CD4-positive, alpha-beta memory T cell (primary cell): Measurements from ENCODE around the gene MRGPRF. TPM values are rescaled to one million over a fixed set of nuclear protein-coding genes. Genes with fewer than 3 reads are reported as not detected.
"Not testable (repeated sequence)": the region's sequence is repeated elsewhere in the genome, so short reads cannot be mapped to it uniquely, and the experiment has no call there.

Experiments used
- CTCF ChIA-PET: fragments of 350-600 bp; sonication (Branson Sonifier 250); formaldehyde crosslinking; loops from one replicate; lab custom pipeline; 2021; ENCODE audit warnings: inconsistent platforms; ENCODE audit not compliant: partially characterized antibody; lab: Charles Lee
- POLR2A ChIA-PET: fragments of 350-600 bp; sonication (Branson Sonifier 250); formaldehyde crosslinking; loops from one replicate; lab custom pipeline; 2021; ENCODE audit not compliant: partially characterized antibody; lab: Charles Lee
- DNase-seq, 5 donors: peaks; one replicate each; pipeline versions ENCODE4 v3.0.0 to v3.0.0-alpha.2; 2020 to 2022; ENCODE audit warnings: mixed read lengths in 1 of 5
- H3K27ac ChIP-seq: one replicate; pipeline ENCODE4 v1.7.0; 2013; ENCODE audit warnings: low read depth, low read length
- H3K27me3 ChIP-seq: 2 replicates; pipeline ENCODE4 v1.7.0; 2013; ENCODE audit warnings: mild to moderate bottlenecking, low read length, moderate library complexity; ENCODE audit not compliant: insufficient read depth
- H3K36me3 ChIP-seq: 2 replicates; pipeline ENCODE4 v1.7.0; 2013; ENCODE audit warnings: mild to moderate bottlenecking, low read length, moderate library complexity; ENCODE audit not compliant: insufficient read depth
- H3K4me1 ChIP-seq: 2 replicates; pipeline ENCODE4 v1.7.0; 2013; ENCODE audit warnings: mild to moderate bottlenecking, low read length, moderate library complexity; ENCODE audit not compliant: insufficient read depth
- H3K4me3 ChIP-seq, 2 donors: one replicate each; pipeline ENCODE4 v1.7.0; 2013; ENCODE audit warnings: low read length in 2 of 2, mild to moderate bottlenecking in 1 of 2
- H3K9me3 ChIP-seq, 2 donors: one replicate each; pipeline ENCODE4 v1.7.0; 2013; ENCODE audit warnings: low read length in 2 of 2, control low read depth in 1 of 2; ENCODE audit not compliant: control insufficient read depth in 1 of 2
- H3K27ac Mint-ChIP-seq, 7 donors: one replicate each; pipeline ENCODE4 v1.8.0; 2020 to 2021; ENCODE audit warnings: mixed read lengths in 7 of 7, mild to moderate bottlenecking in 6 of 7, inconsistent platforms in 3 of 7, moderate library complexity in 3 of 7
- H3K27me3 Mint-ChIP-seq, 2 donors: one replicate each; pipeline ENCODE4 v1.8.0; 2020 to 2021; ENCODE audit warnings: mixed read lengths in 2 of 2
- H3K36me3 Mint-ChIP-seq, 2 donors: one replicate each; pipeline ENCODE4 v1.8.0; 2020 to 2021; ENCODE audit warnings: mixed read lengths in 2 of 2, inconsistent platforms in 1 of 2, mild to moderate bottlenecking in 1 of 2
- H3K4me1 Mint-ChIP-seq, 4 donors: one replicate each; pipeline ENCODE4 v1.8.0; 2020 to 2021; ENCODE audit warnings: mixed read lengths in 4 of 4, mild to moderate bottlenecking in 1 of 4
- H3K4me3 Mint-ChIP-seq, 8 donors: one replicate each; pipeline ENCODE4 v1.8.0; 2020 to 2021; ENCODE audit warnings: mixed read lengths in 8 of 8, mild to moderate bottlenecking in 7 of 8, moderate library complexity in 6 of 8, inconsistent platforms in 3 of 8
- H3K9me3 Mint-ChIP-seq, 8 donors: one replicate each; pipeline ENCODE4 v1.8.0; 2020 to 2021; ENCODE audit warnings: mixed read lengths in 8 of 8, mild to moderate bottlenecking in 5 of 8, inconsistent platforms in 3 of 8, moderate library complexity in 1 of 8
- intact Hi-C: fragments of 100-400 bp; cut with micrococcal nuclease; formaldehyde crosslinking; loops from one replicate; pipeline ENCODE4 v1.15.1; 2023
- polyA plus RNA-seq, 2 donors: library from polyadenylated mRNA; unstranded; fragments of 300-500 nt; fragmentation: Illumina TruSeq; gene quantifications; one replicate each; pipeline ENCODE4 v1.2.3, GENCODE V29; 2021
- total RNA-seq, 2 experiments: library from RNA; stranded (reverse); gene quantifications; one replicate each; pipeline ENCODE4 v1.2.3, GENCODE V29; 2021

MRGPRF gene
- total and polyA plus RNA-seq, 4 experiments from 2014 or later = not detected

DNA sequence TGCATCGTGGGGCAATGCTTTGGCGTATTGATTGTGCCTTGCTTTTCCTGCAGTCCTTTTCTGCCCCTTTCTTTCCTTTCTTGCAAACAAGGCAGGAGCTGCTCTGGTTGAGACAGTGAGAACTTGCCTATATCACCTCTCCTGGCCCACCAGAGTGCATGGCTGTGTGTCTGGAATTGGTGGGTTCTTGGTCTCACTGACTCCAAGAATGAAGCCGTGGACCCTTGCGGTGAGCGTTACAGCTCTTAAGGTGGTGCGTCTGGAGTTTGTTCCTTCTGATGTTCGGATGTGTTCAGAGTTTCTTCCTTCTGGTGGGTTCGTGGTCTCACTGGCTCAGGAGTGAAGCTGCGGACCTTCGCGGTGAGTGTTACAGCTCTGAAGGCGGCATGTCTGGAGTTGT, 39.3 kb downstream of the MRGPRF start:
- H3K9me3 ChIP-seq, POLR2A ChIA-PET, H3K4me1 ChIP-seq, H3K36me3 Mint-ChIP-seq, H3K4me1 Mint-ChIP-seq, H3K27ac ChIP-seq, H3K4me3 Mint-ChIP-seq, H3K27me3 ChIP-seq, H3K36me3 ChIP-seq, DNase-seq, H3K4me3 ChIP-seq, CTCF ChIA-PET, H3K9me3 Mint-ChIP-seq, H3K27me3 Mint-ChIP-seq, intact Hi-C loops: not testable (repeated sequence)
- H3K27ac Mint-ChIP-seq = peak overlapping the region in 1 of 7 donors; percentile 75

- Histone ChIP-seq H3K4me1 (no peaks in the 10 kb centered on the region), H3K27me3 (no peaks in the 10 kb centered on the region), H3K27ac (no peak overlapping the region), H3K36me3 (no peaks in the 10 kb centered on the region), H3K4me3 (no peak overlapping the region), H3K9me3 (no peaks in the 10 kb centered on the region)
- DNase-seq = no peak
- peaks cover 0 to 3% (median under 1%) of the 10 kb centered on the region in 4 donors for H3K4me1 Mint-ChIP-seq
- ChIA-PET CTCF (no interaction called here), POLR2A (no interaction called here)
- peaks cover 2% of the 10 kb centered on the region in 2 donors for H3K27me3 Mint-ChIP-seq
- H3K9me3 Mint-ChIP-seq = no peaks in the 10 kb centered on the region
- H3K4me3 Mint-ChIP-seq = no peak overlapping the region
- H3K27ac Mint-ChIP-seq = peak overlapping the region in 1 of 7 donors; percentile 75
- peaks cover 0 to 1% of the 10 kb centered on the region in 2 donors for H3K36me3 Mint-ChIP-seq
- intact Hi-C loops = no loop called here
Observed at GRCh38 chr11:68973219-68973618, 39.8 kb downstream of the MRGPRF start.

DNA sequence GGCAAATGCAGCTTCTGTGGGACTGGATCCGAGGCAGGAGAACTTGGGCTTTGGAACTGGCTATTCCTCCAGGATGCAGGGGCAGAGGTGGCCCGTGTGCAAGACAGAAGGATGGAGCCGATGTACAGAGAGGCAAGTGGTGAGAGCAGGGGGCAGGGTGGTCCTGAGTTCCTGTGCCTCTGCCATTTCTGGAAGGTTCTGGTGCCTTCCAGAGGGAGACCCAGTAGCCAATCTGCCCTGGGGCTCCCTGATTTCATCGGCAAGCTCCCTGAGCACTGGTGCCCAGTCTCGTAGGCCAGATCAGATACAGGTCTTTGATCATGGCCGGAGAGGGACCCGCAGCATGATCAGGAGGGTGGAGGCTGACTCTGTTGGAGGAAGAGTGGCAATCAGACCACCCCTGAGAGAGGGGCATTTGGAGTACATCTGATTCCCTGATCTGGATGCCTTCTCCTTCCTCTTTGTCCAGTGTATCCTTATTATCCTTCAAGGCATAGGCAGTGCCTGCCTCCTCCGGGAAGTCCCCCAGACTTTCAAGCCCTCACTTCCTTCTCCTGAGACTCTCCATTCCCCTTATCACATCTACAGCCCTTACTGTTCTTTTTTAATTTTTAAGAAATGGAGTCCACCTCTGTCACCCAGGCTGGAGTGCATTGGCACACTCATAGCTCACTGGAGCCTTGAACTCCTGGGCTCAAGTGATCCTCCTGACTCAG, 42.0 kb downstream of the MRGPRF start:
- no peaks in the 10 kb centered on the region for H3K9me3 ChIP-seq
- H3K4me3 ChIP-seq = no peak overlapping the region
- no peak for DNase-seq
- POLR2A ChIA-PET = no interaction called here
- CTCF ChIA-PET = no interaction called here
- Mint-ChIP-seq H3K4me3 (no peak overlapping the region), H3K9me3 (no peaks in the 10 kb centered on the region), H3K36me3 (peaks cover 0 to 1% of the 10 kb centered on the region in 2 donors), H3K4me1 (peaks cover 7 to 19% (median 13%) of the 10 kb centered on the region in 4 donors), H3K27ac (peak overlapping the region in 2 of 7 donors; percentile 2 to 7), H3K27me3 (peaks cover 2 to 3% of the 10 kb centered on the region in 2 donors)
- peaks cover 11% of the 10 kb centered on the region for H3K4me1 ChIP-seq
- H3K27ac ChIP-seq = no peak overlapping the region
- intact Hi-C loops = no loop called here
- H3K27me3 ChIP-seq = no peaks in the 10 kb centered on the region
- H3K36me3 ChIP-seq = no peaks in the 10 kb centered on the region

GRCh38 chr11:68969386-68969785, 43.7 kb downstream of the MRGPRF start:
- H3K4me1 ChIP-seq = peaks cover 28% of the 10 kb centered on the region
- no peak for DNase-seq
- intact Hi-C loops = no loop called here
- no peaks in the 10 kb centered on the region for H3K36me3 ChIP-seq
- no peaks in the 10 kb centered on the region for H3K27me3 ChIP-seq
- Mint-ChIP-seq H3K27ac (peak overlapping the region in 1 of 7 donors; percentile 78), H3K9me3 (no peaks in the 10 kb centered on the region), H3K27me3 (peaks cover 2 to 3% of the 10 kb centered on the region in 2 donors), H3K36me3 (peaks cover 0 to 1% of the 10 kb centered on the region in 2 donors), H3K4me1 (peaks cover 13 to 32% (median 24%) of the 10 kb centered on the region in 4 donors), H3K4me3 (no peak overlapping the region)
- no peak overlapping the region for H3K4me3 ChIP-seq
- no peaks in the 10 kb centered on the region for H3K9me3 ChIP-seq
- ChIA-PET POLR2A (no interaction called here), CTCF (no interaction called here)
- H3K27ac ChIP-seq = no peak overlapping the region

GRCh38 chr11:68968306-68969250, 44.5 kb downstream of the MRGPRF start:
- Mint-ChIP-seq H3K36me3 (peaks cover 0 to 1% of the 10 kb centered on the region in 2 donors), H3K9me3 (no peaks in the 10 kb centered on the region), H3K4me3 (no peak overlapping the region), H3K27ac (peak overlapping the region in 2 of 7 donors; percentile 11 to 51), H3K4me1 (peaks cover 15 to 40% (median 30%) of the 10 kb centered on the region in 4 donors), H3K27me3 (peaks cover 2 to 3% of the 10 kb centered on the region in 2 donors)
- H3K36me3 ChIP-seq = no peaks in the 10 kb centered on the region
- H3K9me3 ChIP-seq = no peaks in the 10 kb centered on the region
- no peak overlapping the region for H3K27ac ChIP-seq
- no peak for DNase-seq
- POLR2A ChIA-PET = no interaction called here
- no peaks in the 10 kb centered on the region for H3K27me3 ChIP-seq
- H3K4me3 ChIP-seq = no peak overlapping the region
- CTCF ChIA-PET = no interaction called here
- peaks cover 36% of the 10 kb centered on the region for H3K4me1 ChIP-seq
- intact Hi-C loops = no loop called here

GRCh38 chr11:68966894-68967780, 45.9 kb downstream of the MRGPRF start:
- no peak for DNase-seq
- Mint-ChIP-seq H3K4me1 (peaks cover 22 to 54% (median 40%) of the 10 kb centered on the region in 4 donors), H3K27me3 (peaks cover 2 to 3% of the 10 kb centered on the region in 2 donors), H3K4me3 (peak overlapping the region in 3 of 8 donors; percentile 10 to 49 (median 47)), H3K27ac (peak overlapping the region in 5 of 7 donors; percentile 0 to 89 (median 56)), H3K36me3 (peaks cover 0 to 4% of the 10 kb centered on the region in 2 donors), H3K9me3 (no peaks in the 10 kb centered on the region)
- intact Hi-C loops = no loop called here
- H3K36me3 ChIP-seq = no peaks in the 10 kb centered on the region
- ChIA-PET POLR2A (interaction anchor here (1.4 to 2.1 kb wide), 4 partner anchors 10 to 82 kb away, joined by 3 to 11 read pairs (median 8); partner anchors contain the start of genes IGHMBP2, MRGPRD and TPCN2), CTCF (interaction anchor here (1.0 to 1.8 kb wide), 4 partner anchors 11 to 18 kb away, joined by 3 to 5 read pairs (median 4); no protein-coding TSS in a partner anchor)
- no peak overlapping the region for H3K27ac ChIP-seq
- H3K4me1 ChIP-seq = peaks cover 48% of the 10 kb centered on the region
- no peaks in the 10 kb centered on the region for H3K9me3 ChIP-seq
- H3K4me3 ChIP-seq = no peak overlapping the region
- H3K27me3 ChIP-seq = no peaks in the 10 kb centered on the region
